GM23248 (cell line): ENCODE data around the gene ADH4. TPM values are rescaled to one million over a fixed set of nuclear protein-coding genes. Genes with fewer than 3 reads are reported as not detected.

Experiments
- DNase-seq: peaks from one replicate; pipeline ENCODE4 v3.0.0-alpha.2; 2015
- H2AFZ ChIP-seq: fragments of 200-600 bp; sonication (generic); 2 replicates; pipeline ENCODE4 v1.6.1; 2016; ENCODE audit warnings: antibody characterized with exemption
- H3F3A ChIP-seq: fragments of 200-600 bp; sonication (generic); 2 replicates; pipeline ENCODE4 v1.6.1; 2016; ENCODE audit warnings: mild to moderate bottlenecking, antibody characterized with exemption, mixed run types; ENCODE audit not compliant: insufficient read depth
- H3K27ac ChIP-seq: fragments of 200-600 bp; sonication (generic); 2 replicates; pipeline ENCODE4 v1.5.1; 2016; ENCODE audit warnings: mild to moderate bottlenecking
- H3K27me3 ChIP-seq: fragments of 200-600 bp; sonication (generic); replicated peaks from 2 replicates; pipeline ENCODE4 v1.6.1; 2016; ENCODE audit warnings: mild to moderate bottlenecking; ENCODE audit not compliant: insufficient read depth
- H3K36me3 ChIP-seq: fragments of 200-600 bp; sonication (generic); 2 replicates; pipeline ENCODE4 v1.6.1; 2016; ENCODE audit warnings: low read depth, mild to moderate bottlenecking
- H3K4me1 ChIP-seq: fragments of 200-600 bp; sonication (generic); 2 replicates; pipeline ENCODE4 v1.6.1; 2016; ENCODE audit warnings: mild to moderate bottlenecking; ENCODE audit not compliant: insufficient read depth
- H3K4me2 ChIP-seq: fragments of 200-600 bp; sonication (generic); one replicate; pipeline ENCODE4 v1.6.1; 2016; ENCODE audit warnings: mild to moderate bottlenecking; ENCODE audit not compliant: unreplicated experiment
- H3K4me3 ChIP-seq: fragments of 200-600 bp; sonication (generic); 2 replicates; pipeline ENCODE4 v1.5.1; 2016; ENCODE audit warnings: mild to moderate bottlenecking
- H3K79me2 ChIP-seq: fragments of 200-600 bp; sonication (generic); 2 replicates; pipeline ENCODE4 v1.6.1; 2016; ENCODE audit warnings: mild to moderate bottlenecking; ENCODE audit not compliant: insufficient read depth
- H3K9ac ChIP-seq: fragments of 200-600 bp; sonication (generic); 2 replicates; pipeline ENCODE4 v1.6.1; 2016; ENCODE audit warnings: mild to moderate bottlenecking
- H3K9me2 ChIP-seq: fragments of 200-600 bp; sonication (generic); 2 replicates; pipeline ENCODE4 v1.6.1; 2016; ENCODE audit warnings: mixed run types, mild to moderate bottlenecking, moderate library complexity; ENCODE audit not compliant: insufficient read depth
- H3K9me3 ChIP-seq: fragments of 200-600 bp; sonication (generic); one replicate; pipeline ENCODE4 v1.6.1; 2017; ENCODE audit warnings: low read depth
- H4K20me1 ChIP-seq: fragments of 200-600 bp; sonication (generic); 2 replicates; pipeline ENCODE4 v1.6.0; 2016; ENCODE audit not compliant: insufficient read depth
- EZH2 ChIP-seq: fragments of 200-600 bp; sonication (generic); IDR thresholded peaks from 2 replicates; pipeline ENCODE4 v1.6.1; 2018; ENCODE audit warnings: antibody characterized with exemption, mild to moderate bottlenecking; ENCODE audit not compliant: insufficient read depth, poor library complexity, severe bottlenecking
- EZH2phosphoT487 ChIP-seq: fragments of 200-600 bp; sonication (generic); IDR thresholded peaks from 2 replicates; pipeline ENCODE4 v1.6.1; 2018; ENCODE audit warnings: antibody characterized with exemption, moderate library complexity, mild to moderate bottlenecking, low read depth; ENCODE audit not compliant: insufficient read depth
- WGBS, 2 experiments: methylation state at CpG; one replicate each; pipeline ENCODE4 v1.1.6; 2015 to 2017; ENCODE audit warnings: low lambda C conversion rate in 2 of 2, low coverage in 1 of 2; ENCODE audit errors: missing lambda C conversion rate in 2 of 2; 5-methylcytosine and 5-hydroxymethylcytosine counted together
- in situ Hi-C: fragments of 300-500 bp; cut with MboI; formaldehyde crosslinking; loops from 2 replicates; pipeline ENCODE4 v1.15.0; 2020
- polyA plus RNA-seq: library from polyadenylated mRNA; unstranded; fragments of >200 nt; fragmentation: Nextera tagmentation; extraction: Ambion mirVana; gene quantifications from 2 replicates; pipeline ENCODE4 v1.2.1, GENCODE V29; 2016
- total RNA-seq: library from RNA; depleted of rRNA; stranded (reverse); fragments of >200 nt; shearing (Covaris generic); gene quantifications from 2 replicates; pipeline ENCODE4 v1.2.3, GENCODE V29; 2014

The ADH4 gene
- total and polyA plus RNA-seq, 2 experiments from 2014 or later: not detected

DNA sequence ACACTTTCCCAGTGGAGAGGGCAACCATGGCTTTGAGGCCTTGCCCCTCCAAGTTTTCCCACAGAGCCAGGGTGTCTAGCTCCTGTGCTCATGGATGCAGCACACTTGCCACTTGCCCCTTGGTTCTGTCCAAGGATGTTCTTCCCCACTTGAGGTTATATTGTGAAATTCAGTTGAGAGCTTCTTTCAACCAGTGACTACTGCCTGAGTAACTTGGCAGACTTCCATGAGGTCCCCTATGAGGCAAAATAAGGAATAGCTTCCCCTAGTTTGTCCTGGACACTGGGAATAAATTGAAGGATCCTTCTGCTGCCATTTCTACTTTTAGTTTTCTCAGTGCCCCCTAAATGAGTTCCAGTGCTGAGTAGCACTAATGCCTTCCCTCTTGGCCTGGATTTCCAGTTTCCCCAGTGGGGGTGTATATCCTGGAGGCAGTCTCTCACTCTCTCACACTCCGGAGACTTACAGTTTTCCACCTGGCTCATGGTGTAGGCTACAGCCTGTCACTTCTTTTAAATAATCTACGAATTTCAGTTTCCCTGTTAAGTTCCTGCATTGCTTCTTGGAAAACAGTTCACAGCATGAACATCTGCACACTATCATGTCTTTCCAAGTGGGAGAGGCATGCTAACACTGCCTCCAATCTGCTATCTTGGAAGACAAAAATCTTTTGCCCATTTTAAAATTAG is 36.4 kb upstream of the ADH4 start:
- Histone ChIP-seq H2AFZ (no peak overlapping the region), H3K4me1 (peaks cover 4% of the 10 kb centered on the region), H3K9me2 (no peaks in the 10 kb centered on the region), H3K4me3 (no peak overlapping the region), H3K9me3 (no peaks in the 10 kb centered on the region), H4K20me1 (no peaks in the 10 kb centered on the region), H3K9ac (no peak overlapping the region), H3K27ac (no peak overlapping the region), H3K79me2 (no peaks in the 10 kb centered on the region), H3K4me2 (no peak overlapping the region), H3K27me3 (no peaks in the 10 kb centered on the region), H3K36me3 (no peaks in the 10 kb centered on the region), H3F3A (peaks cover 9% of the 10 kb centered on the region)
- DNase-seq: peak; percentile 94
- TF ChIP-seq EZH2 (no peak), EZH2phosphoT487 (no peak)
- in situ Hi-C loops: no loop called here
- whole genome bisulfite sequencing, 2 experiments: 12 to 17% methylated on average over 2 of the region's 2 CpGs

GRCh38 chr4:99179626-99180025 is 35.5 kb upstream of the ADH4 start:
- in situ Hi-C loops: no loop called here
- Histone ChIP-seq H3K27ac (no peak overlapping the region), H3K4me2 (no peak overlapping the region), H3K27me3 (no peaks in the 10 kb centered on the region), H3K4me3 (no peak overlapping the region), H3K79me2 (no peaks in the 10 kb centered on the region), H2AFZ (no peak overlapping the region), H3K9ac (no peak overlapping the region), H4K20me1 (no peaks in the 10 kb centered on the region), H3K9me2 (no peaks in the 10 kb centered on the region), H3F3A (peaks cover 9% of the 10 kb centered on the region), H3K9me3 (no peaks in the 10 kb centered on the region), H3K36me3 (no peaks in the 10 kb centered on the region), H3K4me1 (peaks cover 4% of the 10 kb centered on the region)
- TF ChIP-seq EZH2phosphoT487 (no peak), EZH2 (no peak)
- no peak for DNase-seq
- 94 to 100% methylated on average over 1 of the region's 1 CpG for WGBS, 2 experiments

DNA sequence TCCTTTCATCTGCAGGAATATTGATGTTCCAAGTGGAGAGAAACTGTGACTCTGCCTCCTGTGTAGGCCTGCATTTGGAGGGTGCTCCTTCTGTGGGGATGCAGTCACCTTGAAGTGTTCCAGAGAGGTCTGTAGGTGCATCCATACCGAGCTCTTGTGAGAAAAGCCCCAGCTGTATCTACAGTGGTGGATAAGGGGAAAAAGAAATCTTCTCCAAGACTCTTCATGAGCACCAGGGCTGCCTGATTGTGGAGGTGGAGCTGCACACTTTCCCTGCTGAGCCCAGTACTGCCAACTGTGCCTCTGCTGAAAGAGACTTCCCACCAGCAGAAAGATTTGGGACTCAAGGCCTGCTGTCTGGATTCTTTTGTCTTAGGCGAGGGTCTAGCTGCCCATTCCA is 35.1 kb upstream of the ADH4 start:
- H3K79me2 ChIP-seq: no peaks in the 10 kb centered on the region
- peaks cover 9% of the 10 kb centered on the region for H3F3A ChIP-seq
- H3K4me2 ChIP-seq: no peak overlapping the region
- no peaks in the 10 kb centered on the region for H3K27me3 ChIP-seq
- no peak for TF ChIP-seq EZH2
- no peak for TF ChIP-seq EZH2phosphoT487
- no peaks in the 10 kb centered on the region for H3K9me2 ChIP-seq
- H4K20me1 ChIP-seq: no peaks in the 10 kb centered on the region
- in situ Hi-C loops: no loop called here
- no peak overlapping the region for H3K4me3 ChIP-seq
- no peak overlapping the region for H2AFZ ChIP-seq
- peaks cover 4% of the 10 kb centered on the region for H3K4me1 ChIP-seq
- H3K36me3 ChIP-seq: no peaks in the 10 kb centered on the region
- H3K27ac ChIP-seq: no peak overlapping the region
- no peak overlapping the region for H3K9ac ChIP-seq
- no peak for DNase-seq
- 49 to 54% methylated on average over 2 of the region's 2 CpGs for WGBS, 2 experiments
- no peaks in the 10 kb centered on the region for H3K9me3 ChIP-seq

DNA sequence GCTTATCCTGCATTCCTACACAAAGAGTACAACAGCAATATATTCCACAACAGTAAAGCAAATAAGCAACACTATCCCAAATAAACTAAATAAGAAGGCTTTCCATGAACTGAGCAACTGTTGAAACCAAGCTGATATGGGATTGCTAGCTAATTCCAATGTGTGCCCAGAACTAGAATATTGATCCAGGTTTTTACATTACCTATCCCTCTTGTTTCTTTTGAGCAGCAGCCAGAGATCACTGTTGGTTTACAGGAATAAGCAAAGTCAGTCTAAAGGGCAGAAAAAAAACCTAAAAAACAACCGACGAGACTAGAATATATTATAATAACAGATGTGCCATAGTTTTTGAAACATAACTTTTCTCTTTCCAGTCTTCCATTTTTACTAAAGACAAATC is 22.4 kb upstream of the ADH4 start:
- Histone ChIP-seq H3K4me1 (no peaks in the 10 kb centered on the region), H3K4me2 (no peak overlapping the region), H3K4me3 (no peak overlapping the region), H2AFZ (no peak overlapping the region), H4K20me1 (no peaks in the 10 kb centered on the region), H3K9me3 (no peaks in the 10 kb centered on the region), H3K79me2 (no peaks in the 10 kb centered on the region), H3K9me2 (no peaks in the 10 kb centered on the region), H3K36me3 (no peaks in the 10 kb centered on the region), H3K27ac (no peak overlapping the region), H3K27me3 (no peaks in the 10 kb centered on the region), H3F3A (no peaks in the 10 kb centered on the region), H3K9ac (no peak overlapping the region)
- TF ChIP-seq EZH2phosphoT487 (no peak), EZH2 (no peak)
- DNase-seq: no peak
- in situ Hi-C loops: no loop called here
- 59 to 75% methylated on average over 2 of the region's 2 CpGs for WGBS, 2 experiments

DNA sequence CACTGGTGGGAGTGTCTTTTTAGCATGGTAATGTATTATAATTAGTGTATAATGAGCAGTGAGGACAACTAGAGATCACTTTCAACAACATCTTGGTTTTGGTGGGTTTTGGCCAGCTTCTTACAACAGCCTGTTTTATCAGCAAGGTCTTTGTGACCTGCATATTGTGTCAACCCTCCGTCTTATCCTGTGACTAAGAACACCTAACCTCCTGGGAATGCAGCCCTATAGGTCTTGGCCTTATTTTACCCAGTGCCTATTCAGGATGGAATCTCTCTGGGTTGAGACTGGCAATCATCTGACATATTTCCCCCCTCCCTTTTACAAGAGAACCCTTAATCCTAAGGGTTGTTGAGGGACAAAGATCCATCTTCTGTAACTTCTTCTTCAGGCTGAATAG is 21.9 kb upstream of the ADH4 start:
- Histone ChIP-seq H3K9ac (no peak overlapping the region), H3K79me2 (no peaks in the 10 kb centered on the region), H3K4me2 (no peak overlapping the region), H3K27ac (no peak overlapping the region), H3K9me3 (no peaks in the 10 kb centered on the region), H3K36me3 (no peaks in the 10 kb centered on the region), H2AFZ (no peak overlapping the region), H3K27me3 (no peaks in the 10 kb centered on the region), H4K20me1 (no peaks in the 10 kb centered on the region), H3K4me1 (no peaks in the 10 kb centered on the region), H3K9me2 (no peaks in the 10 kb centered on the region), H3K4me3 (no peak overlapping the region), H3F3A (no peaks in the 10 kb centered on the region)
- no peak for DNase-seq
- in situ Hi-C loops: no loop called here
- 42 to 55% methylated on average over 1 of the region's 1 CpG for WGBS, 2 experiments
- TF ChIP-seq EZH2phosphoT487: no peak
